Kidney (tissue), 14 donors: ENCODE data around the gene THBD. TPM values are rescaled to one million over a fixed set of nuclear protein-coding genes. Genes with fewer than 3 reads are reported as not detected.

Source experiments
- DNase-seq, 5 donors: peaks; one replicate each; pipeline ENCODE4 v3.0.0-alpha.2; 2013 to 2020
- FAIRE-seq: peaks from 2 replicates; lab custom pipeline; 2012; peaks lifted over from hg19 to GRCh38; lab: Jason Lieb, UNC
- H3K27ac ChIP-seq, 2 donors: one replicate each; pipeline ENCODE4 v1.7.0; 2013; ENCODE audit warnings: low read depth in 2 of 2, low read length in 2 of 2, inconsistent platforms in 1 of 2
- H3K27me3 ChIP-seq: one replicate; pipeline ENCODE4 v1.7.1; 2013; ENCODE audit warnings: low read length, inconsistent platforms; ENCODE audit not compliant: control insufficient read depth, insufficient read depth
- H3K36me3 ChIP-seq, 3 donors: one replicate each; pipeline versions ENCODE4 v1.7.0 to v1.7.1; 2013; ENCODE audit warnings: low read length in 3 of 3, control low read depth in 1 of 3, inconsistent platforms in 1 of 3; ENCODE audit not compliant: insufficient read depth in 3 of 3, control insufficient read depth in 2 of 3
- H3K4me1 ChIP-seq, 3 donors: one replicate each; pipeline versions ENCODE4 v1.7.0 to v1.7.1; 2013; ENCODE audit warnings: low read length in 3 of 3, inconsistent platforms in 1 of 3, low read depth in 1 of 3; ENCODE audit not compliant: control insufficient read depth in 2 of 3, insufficient read depth in 2 of 3
- H3K4me3 ChIP-seq, 3 donors: one replicate each; pipeline versions ENCODE4 v1.7.0 to v1.8.1; 2013; ENCODE audit warnings: low read length in 3 of 3, control low read depth in 1 of 3, inconsistent platforms in 1 of 3
- H3K9ac ChIP-seq, 3 donors: one replicate each; pipeline versions ENCODE4 v1.7.0 to v1.7.1; 2013; ENCODE audit warnings: low read length in 3 of 3, control low read depth in 1 of 3, inconsistent platforms in 1 of 3
- H3K9me3 ChIP-seq, 3 donors: one replicate each; pipeline versions ENCODE4 v1.7.0 to v1.7.1; 2013; ENCODE audit warnings: low read length in 3 of 3, control low read depth in 1 of 3, inconsistent platforms in 1 of 3; ENCODE audit not compliant: control insufficient read depth in 2 of 3, insufficient read depth in 1 of 3
- intact Hi-C: fragments of 100-400 bp; cut with DNase I; formaldehyde crosslinking; loops from one replicate; pipeline ENCODE4 v1.11.1; 2022
- polyA plus RNA-seq: library from polyadenylated mRNA; stranded (reverse); fragments of 350-450 nt; fragmentation: Illumina TruSeq; extraction: RNeasy Lipid Tissue Mini Kit (QIAGEN cat#74804); gene quantifications from one replicate; pipeline ENCODE4 v1.2.3, GENCODE V29; 2014; ENCODE audit warnings: low read depth, low replicate concordance; ENCODE audit not compliant: insufficient read depth
- total RNA-seq: library from RNA; stranded (reverse); fragmentation: NEBNext Ultra II Directional; extraction: Animal tissue kit (Norgen Biotek cat#: 25700); gene quantifications from one replicate; pipeline ENCODE4 v1.2.1, GENCODE V29; 2021
- TF ChIP-seq, protein P1 (sequence below): IDR thresholded peaks from 3 replicates; pipeline ENCODE4 v1.5.1; 2012; ENCODE audit warnings: mild to moderate bottlenecking, moderate library complexity, borderline replicate concordance; ENCODE audit not compliant: insufficient read depth; ENCODE audit errors: extremely low read depth
- donor health status: control.
- donor health status: control.
- donor health status: control.
- donor health status: control.
- donor health status: control.
- donor health status: DM: yes; HTN: yes; CAD: no.
- donor health status: Normal renal cell carcinoma (clear cell type).

The THBD gene
- total and polyA plus RNA-seq, 2 donors from 2014 or later: 9.7 to 48.1 TPM

DNA sequence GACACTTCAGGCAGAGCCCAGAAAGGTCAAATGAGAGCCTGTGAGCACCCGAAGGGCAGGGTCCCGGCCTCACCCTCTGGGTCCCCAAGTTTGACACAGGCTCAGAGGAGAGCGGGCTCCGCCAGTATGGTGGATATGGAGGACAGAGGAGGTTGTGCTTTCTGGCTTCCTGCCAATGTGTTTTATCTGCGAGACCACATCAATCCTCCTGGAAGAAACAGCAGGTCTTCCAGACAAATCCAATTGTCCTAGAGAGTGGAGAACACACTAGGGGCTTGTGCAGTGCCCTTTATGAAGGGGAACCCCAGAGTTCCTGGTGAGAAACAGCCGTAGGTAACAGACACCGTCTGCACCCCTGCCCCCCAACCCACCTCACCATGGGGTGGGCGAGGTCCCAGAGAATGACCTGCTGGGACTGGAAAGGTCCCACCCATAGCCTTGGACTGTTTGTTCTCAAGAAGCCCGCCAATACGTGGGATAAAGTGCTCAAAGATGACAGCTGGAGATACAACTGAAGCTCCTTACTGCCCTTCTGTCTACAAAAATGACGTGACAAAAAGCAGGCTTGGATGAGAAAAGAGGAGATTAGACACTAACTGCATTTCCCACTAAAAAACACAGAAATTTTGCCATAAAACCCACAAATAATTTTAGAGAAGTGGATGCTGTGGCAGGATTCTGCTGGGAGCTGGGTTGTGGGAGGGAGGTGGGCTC, 38.3 kb downstream of the THBD start:
- FAIRE-seq: no peak

DNA sequence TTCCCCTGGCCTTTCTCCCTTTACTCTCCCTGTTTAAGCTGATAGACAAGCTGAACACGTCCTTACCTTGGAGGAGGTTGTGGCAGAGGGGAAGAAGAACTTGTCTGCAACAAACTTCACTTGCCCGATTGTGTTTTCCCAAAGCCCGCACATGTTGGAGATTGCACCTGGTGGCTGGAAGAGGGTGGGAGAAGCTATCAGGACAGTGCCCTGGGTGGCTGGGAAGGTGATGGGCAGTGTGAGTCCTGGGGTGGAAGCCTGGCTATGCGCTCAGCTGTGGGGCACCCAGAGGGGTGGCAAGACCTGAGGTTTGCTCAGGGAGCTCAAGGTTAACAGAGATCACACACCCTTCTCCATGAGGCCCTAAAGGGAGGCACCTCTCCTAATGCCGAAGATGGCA, 39.4 kb downstream of the THBD start:
- TF ChIP-seq, protein P1, sequence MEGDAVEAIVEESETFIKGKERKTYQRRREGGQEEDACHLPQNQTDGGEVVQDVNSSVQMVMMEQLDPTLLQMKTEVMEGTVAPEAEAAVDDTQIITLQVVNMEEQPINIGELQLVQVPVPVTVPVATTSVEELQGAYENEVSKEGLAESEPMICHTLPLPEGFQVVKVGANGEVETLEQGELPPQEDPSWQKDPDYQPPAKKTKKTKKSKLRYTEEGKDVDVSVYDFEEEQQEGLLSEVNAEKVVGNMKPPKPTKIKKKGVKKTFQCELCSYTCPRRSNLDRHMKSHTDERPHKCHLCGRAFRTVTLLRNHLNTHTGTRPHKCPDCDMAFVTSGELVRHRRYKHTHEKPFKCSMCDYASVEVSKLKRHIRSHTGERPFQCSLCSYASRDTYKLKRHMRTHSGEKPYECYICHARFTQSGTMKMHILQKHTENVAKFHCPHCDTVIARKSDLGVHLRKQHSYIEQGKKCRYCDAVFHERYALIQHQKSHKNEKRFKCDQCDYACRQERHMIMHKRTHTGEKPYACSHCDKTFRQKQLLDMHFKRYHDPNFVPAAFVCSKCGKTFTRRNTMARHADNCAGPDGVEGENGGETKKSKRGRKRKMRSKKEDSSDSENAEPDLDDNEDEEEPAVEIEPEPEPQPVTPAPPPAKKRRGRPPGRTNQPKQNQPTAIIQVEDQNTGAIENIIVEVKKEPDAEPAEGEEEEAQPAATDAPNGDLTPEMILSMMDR: no peak
- H3K4me3 ChIP-seq: no peak overlapping the region
- no peaks in the 10 kb centered on the region for H3K27me3 ChIP-seq
- no peaks in the 10 kb centered on the region for H3K36me3 ChIP-seq
- H3K9me3 ChIP-seq: no peaks in the 10 kb centered on the region
- no peak overlapping the region for H3K9ac ChIP-seq
- intact Hi-C loops: no loop called here
- no peaks in the 10 kb centered on the region for H3K4me1 ChIP-seq
- peak in 1 of 5 donors; percentile 34 for DNase-seq
- FAIRE-seq: no peak
- no peak overlapping the region for H3K27ac ChIP-seq

More for the DNA sequence above, 38.3 kb downstream of the THBD start:
- TF ChIP-seq, protein P1: no peak
- intact Hi-C loops: no loop called here
- Histone ChIP-seq H3K36me3 (no peaks in the 10 kb centered on the region), H3K27ac (no peak overlapping the region), H3K4me3 (no peak overlapping the region), H3K27me3 (no peaks in the 10 kb centered on the region), H3K9ac (no peak overlapping the region), H3K4me1 (no peaks in the 10 kb centered on the region), H3K9me3 (no peaks in the 10 kb centered on the region)
- DNase-seq: peak in 1 of 5 donors; percentile 29

GRCh38 chr20:23009636-23010035, 39.8 kb downstream of the THBD start:
- FAIRE-seq (no peak), DNase-seq (no peak)
- no peak overlapping the region for H3K4me3 ChIP-seq
- H3K27me3 ChIP-seq: no peaks in the 10 kb centered on the region
- H3K36me3 ChIP-seq: no peaks in the 10 kb centered on the region
- TF ChIP-seq, protein P1: no peak
- intact Hi-C loops: no loop called here
- H3K9me3 ChIP-seq: no peaks in the 10 kb centered on the region
- no peaks in the 10 kb centered on the region for H3K4me1 ChIP-seq
- no peak overlapping the region for H3K9ac ChIP-seq
- H3K27ac ChIP-seq: no peak overlapping the region
